KMS-11 (cell line): ENCODE results near the gene NUBP2.

Experiments
- H2AFZ ChIP-seq: fragments of 200-600 bp; sonication (generic); 2 replicates; pipeline ENCODE4 v1.6.1; 2016; ENCODE audit warnings: antibody characterized with exemption, mixed run types, low read depth
- H3K27ac ChIP-seq: fragments of 200-600 bp; sonication (generic); 2 replicates; pipeline ENCODE4 v1.6.1; 2016; ENCODE audit warnings: mild to moderate bottlenecking, mixed run types
- H3K27me3 ChIP-seq: fragments of 200-600 bp; sonication (generic); 2 replicates; pipeline ENCODE4 v1.6.1; 2017; ENCODE audit warnings: mild to moderate bottlenecking, low read depth, mixed run types, moderate library complexity; ENCODE audit not compliant: insufficient read depth
- H3K36me3 ChIP-seq: fragments of 200-600 bp; sonication (generic); 2 replicates; pipeline ENCODE4 v1.6.1; 2017; ENCODE audit warnings: mild to moderate bottlenecking, mixed run types; ENCODE audit not compliant: insufficient read depth
- H3K4me1 ChIP-seq: fragments of 200-600 bp; sonication (generic); 2 replicates; pipeline ENCODE4 v1.6.1; 2016; ENCODE audit warnings: mild to moderate bottlenecking, low read depth, mixed run types; ENCODE audit not compliant: poor library complexity, severe bottlenecking
- H3K4me2 ChIP-seq: fragments of 200-600 bp; sonication (generic); 2 replicates; pipeline ENCODE4 v1.7.0; 2016; ENCODE audit warnings: mild to moderate bottlenecking, mixed run types
- H3K4me3 ChIP-seq: fragments of 200-600 bp; sonication (generic); IDR thresholded peaks from 2 replicates; pipeline ENCODE4 v1.6.1; 2017; ENCODE audit warnings: low read depth, low read length, mixed read lengths; ENCODE audit not compliant: insufficient read depth
- H3K79me2 ChIP-seq: fragments of 200-600 bp; sonication (generic); 2 replicates; pipeline ENCODE4 v1.6.1; 2016; ENCODE audit warnings: low read depth, mixed run types; ENCODE audit not compliant: insufficient read depth
- H3K9ac ChIP-seq: fragments of 200-600 bp; sonication (generic); 2 replicates; pipeline ENCODE4 v1.6.1; 2016; ENCODE audit warnings: mild to moderate bottlenecking, mixed run types
- H4K20me1 ChIP-seq: fragments of 200-600 bp; sonication (generic); 2 replicates; pipeline ENCODE4 v1.6.1; 2016; ENCODE audit warnings: mild to moderate bottlenecking, mixed run types; ENCODE audit not compliant: insufficient read depth
- CTCF ChIP-seq: fragments of 200-600 bp; sonication (generic); conservative IDR thresholded peaks from 2 replicates; pipeline ENCODE4 v1.6.1; 2017; ENCODE audit warnings: low read depth, mild to moderate bottlenecking, antibody characterized with exemption, low read length, moderate library complexity, mixed read lengths

Gene NUBP2

GRCh38 chr16:1764971-1765370, 17.8 kb upstream of the NUBP2 start:
- H3K9ac ChIP-seq, result no peak overlapping the region
- no peaks in the 10 kb centered on the region for H3K36me3 ChIP-seq
- no peak overlapping the region for H3K27ac ChIP-seq
- TF ChIP-seq CTCF, result no peak
- no peaks in the 10 kb centered on the region for H4K20me1 ChIP-seq
- no peak overlapping the region for H2AFZ ChIP-seq
- H3K27me3 ChIP-seq, result no peaks in the 10 kb centered on the region
- H3K4me3 ChIP-seq, result no peak overlapping the region
- H3K4me2 ChIP-seq, result no peak overlapping the region
- H3K4me1 ChIP-seq, result no peaks in the 10 kb centered on the region
- no peaks in the 10 kb centered on the region for H3K79me2 ChIP-seq

- Histone ChIP-seq H3K4me2 (no peak overlapping the region), H3K27me3 (no peaks in the 10 kb centered on the region), H2AFZ (no peak overlapping the region), H3K36me3 (no peaks in the 10 kb centered on the region), H3K4me1 (peaks cover 5% of the 10 kb centered on the region), H3K79me2 (peaks cover 6% of the 10 kb centered on the region; the same call in 1 of the 2 replicates), H3K4me3 (no peak overlapping the region), H3K9ac (no peak overlapping the region), H4K20me1 (no peaks in the 10 kb centered on the region), H3K27ac (no peak overlapping the region)
- TF ChIP-seq CTCF, result no peak
These were observed 16.9 kb upstream of the NUBP2 start for GRCh38 chr16:1765826-1766225.

GRCh38 chr16:1766231-1766630, 16.5 kb upstream of the NUBP2 start:
- H3K4me1 ChIP-seq, result peaks cover 5% of the 10 kb centered on the region
- no peaks in the 10 kb centered on the region for H3K36me3 ChIP-seq
- H3K4me2 ChIP-seq, result no peak overlapping the region
- peaks cover 10% of the 10 kb centered on the region; the same call in 1 of the 2 replicates for H3K79me2 ChIP-seq
- no peak for TF ChIP-seq CTCF
- no peaks in the 10 kb centered on the region for H4K20me1 ChIP-seq
- no peak overlapping the region for H3K4me3 ChIP-seq
- H3K27me3 ChIP-seq, result no peaks in the 10 kb centered on the region
- no peak overlapping the region for H2AFZ ChIP-seq
- H3K27ac ChIP-seq, result no peak overlapping the region
- no peak overlapping the region for H3K9ac ChIP-seq

GRCh38 chr16:1766701-1767100, 16.1 kb upstream of the NUBP2 start:
- no peak for TF ChIP-seq CTCF
- Histone ChIP-seq H3K4me2 (no peak overlapping the region), H3K27me3 (no peaks in the 10 kb centered on the region), H3K4me1 (peaks cover 5% of the 10 kb centered on the region), H2AFZ (no peak overlapping the region), H3K36me3 (no peaks in the 10 kb centered on the region), H3K9ac (no peak overlapping the region), H4K20me1 (no peaks in the 10 kb centered on the region), H3K4me3 (no peak overlapping the region), H3K79me2 (peaks cover 11% of the 10 kb centered on the region; the same call in 1 of the 2 replicates), H3K27ac (no peak overlapping the region)
